Activated naive CD8-positive, alpha-beta T cell treated with anti-CD3 and anti-CD28 coated beads, Interleukin-2, amount 50 U/mL, for 24 hours (primary cell): ENCODE data around the gene MEF2C.

Source experiments
- ATAC-seq: fragments of 150-1000 bp; cut with Tn5 transposase; one replicate; pipeline ENCODE4 v1.10.0; 2021
- DNase-seq: peaks from one replicate; pipeline ENCODE4 v3.0.0; 2021
- H3K27ac Mint-ChIP-seq: one replicate; pipeline ENCODE4 v1.8.0; 2021; ENCODE audit warnings: mild to moderate bottlenecking, mixed read lengths
- H3K27me3 Mint-ChIP-seq: one replicate; pipeline ENCODE4 v1.8.0; 2021; ENCODE audit warnings: mixed read lengths
- H3K36me3 Mint-ChIP-seq: one replicate; pipeline ENCODE4 v1.8.0; 2021; ENCODE audit warnings: low read depth, mixed read lengths
- H3K4me1 Mint-ChIP-seq: one replicate; pipeline ENCODE4 v1.8.0; 2021; ENCODE audit warnings: mixed read lengths
- H3K4me3 Mint-ChIP-seq: one replicate; pipeline ENCODE4 v1.8.0; 2021; ENCODE audit warnings: mild to moderate bottlenecking, moderate library complexity, mixed read lengths
- H3K9me3 Mint-ChIP-seq: one replicate; pipeline ENCODE4 v1.8.0; 2021; ENCODE audit warnings: mixed read lengths

The MEF2C gene

DNA sequence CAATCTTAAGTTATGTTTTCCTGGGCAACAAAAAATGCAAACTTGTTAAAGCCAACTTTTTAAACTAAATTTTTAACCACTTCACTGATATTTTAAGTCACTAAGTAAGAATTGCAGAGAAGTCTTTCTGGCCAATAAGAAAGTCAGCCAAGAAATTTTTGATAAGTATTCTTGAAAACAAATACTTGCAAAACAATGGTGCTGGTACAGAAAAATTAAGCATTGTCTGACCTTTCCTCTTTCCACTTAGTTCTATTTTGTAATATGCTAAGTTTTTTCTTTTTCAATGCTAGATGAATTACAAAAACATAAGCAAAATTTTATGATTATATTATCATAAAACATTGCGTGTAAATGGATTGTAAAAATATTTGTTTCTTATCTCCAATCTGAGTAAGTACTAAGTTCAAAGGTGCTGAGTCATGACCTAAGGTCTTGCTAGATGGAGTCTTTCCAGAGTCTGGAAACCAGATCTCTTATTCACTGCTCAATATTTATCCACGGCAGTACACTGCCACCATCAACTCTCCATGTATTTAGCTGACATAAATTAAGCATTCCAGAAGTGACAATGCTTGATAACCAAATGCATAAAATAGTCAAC is 139.7 kb downstream of the MEF2C start:
- no peak for DNase-seq
- Mint-ChIP-seq H3K9me3 (no peaks in the 10 kb centered on the region), H3K27ac (no peak overlapping the region), H3K27me3 (peaks cover 7% of the 10 kb centered on the region), H3K4me3 (no peak overlapping the region), H3K4me1 (no peaks in the 10 kb centered on the region), H3K36me3 (no peaks in the 10 kb centered on the region)
- ATAC-seq, result no peak

DNA sequence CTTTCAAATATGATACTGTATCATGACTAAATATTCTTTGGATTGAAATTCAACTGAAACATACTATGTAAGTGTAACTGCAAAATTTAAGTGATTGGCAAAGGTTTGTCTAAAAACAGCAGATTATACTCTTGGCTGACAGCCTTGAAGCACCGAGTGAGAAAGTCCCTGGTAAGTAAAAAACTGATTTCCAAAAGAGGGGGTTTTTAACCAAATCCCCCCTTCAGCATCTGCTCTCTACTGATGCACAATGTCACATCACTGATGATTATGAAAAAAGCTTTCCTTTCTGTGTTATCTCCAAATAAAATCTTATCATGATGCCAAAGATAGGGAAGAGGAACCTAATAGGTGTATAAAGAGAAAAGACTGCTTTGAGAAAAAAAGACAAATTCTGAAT is 141.0 kb downstream of the MEF2C start:
- DNase-seq (no peak), ATAC-seq (no peak)
- Mint-ChIP-seq H3K27ac (no peak overlapping the region), H3K4me3 (no peak overlapping the region), H3K9me3 (no peaks in the 10 kb centered on the region), H3K36me3 (no peaks in the 10 kb centered on the region), H3K4me1 (peaks cover 2% of the 10 kb centered on the region), H3K27me3 (peaks cover 9% of the 10 kb centered on the region)

GRCh38 chr5:88740604-88741185 is 142.3 kb downstream of the MEF2C start:
- ATAC-seq, result no peak
- no peak for DNase-seq
- Mint-ChIP-seq H3K9me3 (no peaks in the 10 kb centered on the region), H3K27me3 (peaks cover 9% of the 10 kb centered on the region), H3K27ac (no peak overlapping the region), H3K36me3 (no peaks in the 10 kb centered on the region), H3K4me1 (peaks cover 2% of the 10 kb centered on the region), H3K4me3 (no peak overlapping the region)

GRCh38 chr5:88736494-88736893 is 146.5 kb downstream of the MEF2C start:
- DNase-seq, result no peak
- Mint-ChIP-seq H3K27me3 (peaks cover 6% of the 10 kb centered on the region), H3K4me3 (no peak overlapping the region)

GRCh38 chr5:88734983-88735382 is 148.0 kb downstream of the MEF2C start:
- Mint-ChIP-seq H3K9me3 (no peaks in the 10 kb centered on the region), H3K27ac (peak overlapping the region; percentile 43), H3K27me3 (peaks cover 4% of the 10 kb centered on the region), H3K4me3 (no peak overlapping the region), H3K4me1 (peaks cover 25% of the 10 kb centered on the region), H3K36me3 (no peaks in the 10 kb centered on the region)
- ATAC-seq, result no peak
- no peak for DNase-seq

More at GRCh38 chr5:88736494-88736893, 146.5 kb downstream of the MEF2C start:
- ATAC-seq, result no peak
- Mint-ChIP-seq H3K27ac (no peak overlapping the region), H3K9me3 (no peaks in the 10 kb centered on the region), H3K36me3 (no peaks in the 10 kb centered on the region), H3K4me1 (peaks cover 25% of the 10 kb centered on the region)

DNA sequence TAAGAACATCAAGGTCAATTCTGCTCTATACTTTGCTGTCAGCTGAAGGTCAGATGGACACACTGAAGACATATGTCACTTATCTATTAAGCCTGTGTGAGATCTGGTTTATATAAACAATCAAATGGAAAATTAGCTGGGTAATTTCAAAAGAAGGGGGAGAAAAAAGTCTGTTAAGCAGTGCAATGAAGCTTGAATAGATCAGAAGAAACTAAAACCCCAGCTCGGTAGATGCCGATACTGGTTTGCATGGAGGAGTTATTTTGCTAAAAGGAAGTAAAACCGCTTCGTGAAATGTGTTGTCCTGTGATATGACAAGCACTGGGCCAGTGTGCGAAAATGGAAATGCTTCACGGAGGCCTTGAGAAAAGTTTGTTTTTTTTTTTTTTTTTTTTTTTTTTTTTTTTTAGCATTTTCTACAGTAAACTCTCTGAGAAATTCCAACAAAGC is 148.8 kb downstream of the MEF2C start:
- no peaks in the 10 kb centered on the region for H3K36me3 Mint-ChIP-seq
- H3K4me3 Mint-ChIP-seq, result peak overlapping the region; percentile 8
- DNase-seq (no peak), ATAC-seq (peak; percentile 25)
- H3K27me3 Mint-ChIP-seq, result peaks cover 4% of the 10 kb centered on the region
- H3K9me3 Mint-ChIP-seq, result no peaks in the 10 kb centered on the region
- H3K27ac Mint-ChIP-seq, result peak overlapping the region; percentile 3
- H3K4me1 Mint-ChIP-seq, result peaks cover 27% of the 10 kb centered on the region

- Mint-ChIP-seq H3K27me3 (no peaks in the 10 kb centered on the region), H3K36me3 (no peaks in the 10 kb centered on the region), H3K27ac (no peak overlapping the region), H3K4me1 (peaks cover 25% of the 10 kb centered on the region), H3K9me3 (no peaks in the 10 kb centered on the region), H3K4me3 (no peak overlapping the region)
- DNase-seq (no peak), ATAC-seq (no peak)
These were observed 150.1 kb downstream of the MEF2C start for GRCh38 chr5:88732862-88733261.

GRCh38 chr5:88732181-88732633 is 150.8 kb downstream of the MEF2C start:
- H3K27ac Mint-ChIP-seq, result peak overlapping the region; percentile 48
- DNase-seq (peak; percentile 12), ATAC-seq (peak; percentile 65)
- no peaks in the 10 kb centered on the region for H3K9me3 Mint-ChIP-seq
- no peaks in the 10 kb centered on the region for H3K27me3 Mint-ChIP-seq
- no peak overlapping the region for H3K4me3 Mint-ChIP-seq
- H3K36me3 Mint-ChIP-seq, result no peaks in the 10 kb centered on the region
- peaks cover 25% of the 10 kb centered on the region for H3K4me1 Mint-ChIP-seq

GRCh38 chr5:88729829-88730182 is 153.2 kb downstream of the MEF2C start:
- no peaks in the 10 kb centered on the region for H3K9me3 Mint-ChIP-seq
- no peak overlapping the region for H3K27ac Mint-ChIP-seq
- ATAC-seq (no peak), DNase-seq (no peak)
- H3K27me3 Mint-ChIP-seq, result peaks cover 5% of the 10 kb centered on the region
- H3K36me3 Mint-ChIP-seq, result no peaks in the 10 kb centered on the region
- no peak overlapping the region for H3K4me3 Mint-ChIP-seq
- peaks cover 22% of the 10 kb centered on the region for H3K4me1 Mint-ChIP-seq

- H3K9me3 Mint-ChIP-seq, result no peaks in the 10 kb centered on the region
- DNase-seq, result peak; percentile 58
- no peak overlapping the region for H3K4me3 Mint-ChIP-seq
- peak; percentile 63 for ATAC-seq
- H3K27ac Mint-ChIP-seq, result no peak overlapping the region
- peaks cover 22% of the 10 kb centered on the region for H3K4me1 Mint-ChIP-seq
- H3K36me3 Mint-ChIP-seq, result no peaks in the 10 kb centered on the region
- H3K27me3 Mint-ChIP-seq, result peaks cover 5% of the 10 kb centered on the region
These were observed 153.7 kb downstream of the MEF2C start for GRCh38 chr5:88729084-88729828.

DNA sequence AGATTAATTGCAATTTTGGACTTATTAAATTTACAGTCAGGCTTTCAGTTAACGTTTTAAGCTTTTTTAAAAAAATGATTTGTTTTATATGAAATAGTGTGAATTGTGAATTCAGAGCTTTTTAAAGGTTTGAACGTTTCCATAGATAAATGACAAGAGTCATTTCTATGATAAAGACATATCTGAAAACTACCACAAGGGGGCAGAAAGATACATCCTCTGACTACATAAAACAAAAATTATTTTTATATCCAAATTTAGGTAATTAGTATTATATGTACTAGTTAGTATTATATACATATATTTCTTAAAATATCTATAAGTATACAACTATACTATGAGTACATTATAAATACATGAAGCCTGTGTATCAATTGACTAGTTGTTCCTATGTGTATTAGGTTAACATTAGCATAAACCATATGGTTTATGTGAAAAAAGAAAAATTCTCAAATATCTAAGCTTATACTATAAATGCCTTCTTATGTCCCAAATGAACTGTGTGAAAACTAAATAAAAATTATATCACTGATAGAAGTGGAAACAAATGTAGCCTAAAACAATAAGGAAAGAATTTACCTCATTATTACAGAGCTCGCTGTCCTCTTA is 155.2 kb downstream of the MEF2C start:
- H3K4me3 Mint-ChIP-seq, result no peak overlapping the region

GRCh38 chr5:88725454-88725853 is 157.5 kb downstream of the MEF2C start:
- Mint-ChIP-seq H3K4me1 (peaks cover 2% of the 10 kb centered on the region), H3K4me3 (no peak overlapping the region), H3K27me3 (peaks cover 11% of the 10 kb centered on the region), H3K36me3 (no peaks in the 10 kb centered on the region), H3K27ac (no peak overlapping the region), H3K9me3 (no peaks in the 10 kb centered on the region)
- ATAC-seq (no peak), DNase-seq (no peak)

More for the DNA sequence above, 155.2 kb downstream of the MEF2C start:
- Mint-ChIP-seq H3K27ac (no peak overlapping the region), H3K9me3 (no peaks in the 10 kb centered on the region), H3K4me1 (peaks cover 11% of the 10 kb centered on the region), H3K27me3 (peaks cover 8% of the 10 kb centered on the region), H3K36me3 (no peaks in the 10 kb centered on the region)
- DNase-seq (no peak), ATAC-seq (no peak)

DNA sequence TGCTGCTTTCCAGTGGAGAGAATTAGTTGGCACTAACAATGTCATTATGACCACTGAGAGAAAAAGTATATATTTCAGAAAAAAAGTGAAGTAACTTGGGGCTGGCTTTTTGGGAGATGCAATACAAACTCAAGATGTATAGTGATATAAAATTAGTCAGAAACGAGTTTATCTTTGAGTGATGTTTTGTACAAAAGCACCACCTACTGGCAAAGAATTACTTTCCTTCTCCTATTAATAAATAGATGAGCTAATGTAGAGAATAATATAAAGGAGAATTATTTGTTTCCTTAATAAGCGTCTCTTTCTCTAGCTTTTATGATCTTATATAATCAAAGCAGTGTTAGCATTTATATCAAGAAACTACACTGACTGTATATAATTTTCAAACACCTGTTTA is 158.8 kb downstream of the MEF2C start:
- Mint-ChIP-seq H3K9me3 (no peaks in the 10 kb centered on the region), H3K27me3 (peaks cover 13% of the 10 kb centered on the region), H3K4me3 (no peak overlapping the region), H3K4me1 (no peaks in the 10 kb centered on the region), H3K36me3 (no peaks in the 10 kb centered on the region), H3K27ac (no peak overlapping the region)
- ATAC-seq (no peak), DNase-seq (no peak)

GRCh38 chr5:88722546-88723073 is 160.4 kb downstream of the MEF2C start:
- no peak overlapping the region for H3K27ac Mint-ChIP-seq
- no peak overlapping the region for H3K4me3 Mint-ChIP-seq
- no peak for DNase-seq
- no peaks in the 10 kb centered on the region for H3K4me1 Mint-ChIP-seq
- H3K36me3 Mint-ChIP-seq, result no peaks in the 10 kb centered on the region
- H3K27me3 Mint-ChIP-seq, result peaks cover 15% of the 10 kb centered on the region
- no peaks in the 10 kb centered on the region for H3K9me3 Mint-ChIP-seq
- ATAC-seq, result no peak
